GM06990 (cell line): Measurements from ENCODE around the gene GOLT1A.

Experiments used
- DNase-seq: peaks from one replicate; pipeline ENCODE4 v3.0.0-alpha.2; 2011; ENCODE audit not compliant: insufficient read length; ENCODE audit errors: extremely low read depth
- H3K27me3 ChIP-seq: replicated peaks from 2 replicates; pipeline ENCODE4 v1.6.0; 2011; ENCODE audit warnings: low read length; ENCODE audit not compliant: control insufficient read depth, insufficient read depth
- H3K36me3 ChIP-seq: 2 replicates; pipeline ENCODE4 v1.5.1; 2011; ENCODE audit warnings: low read length; ENCODE audit not compliant: control insufficient read depth, insufficient read depth
- H3K4me3 ChIP-seq: replicated peaks from 2 replicates; pipeline ENCODE4 v1.5.1; 2011; ENCODE audit warnings: low read depth, mild to moderate bottlenecking, control low read depth, low read length
- CTCF ChIP-seq: IDR thresholded peaks from 2 replicates; pipeline ENCODE4 v1.5.1; 2011; ENCODE audit warnings: low read length, control low read depth, mild to moderate bottlenecking, inconsistent platforms; ENCODE audit not compliant: insufficient read depth, poor library complexity, severe bottlenecking

GOLT1A gene

GRCh38 chr1:204174958-204175357, 38.8 kb downstream of the GOLT1A start:
- H3K36me3 ChIP-seq: no peaks in the 10 kb centered on the region
- TF ChIP-seq CTCF: no peak
- H3K4me3 ChIP-seq: no peak overlapping the region
- DNase-seq: no peak
- H3K27me3 ChIP-seq: no peaks in the 10 kb centered on the region

GRCh38 chr1:204172404-204173029, 41.3 kb downstream of the GOLT1A start:
- Histone ChIP-seq H3K27me3 (no peaks in the 10 kb centered on the region), H3K4me3 (no peak overlapping the region), H3K36me3 (no peaks in the 10 kb centered on the region)
- no peak for TF ChIP-seq CTCF
- no peak for DNase-seq

- TF ChIP-seq CTCF: no peak
- DNase-seq: no peak
- Histone ChIP-seq H3K27me3 (no peaks in the 10 kb centered on the region), H3K36me3 (no peaks in the 10 kb centered on the region), H3K4me3 (no peak overlapping the region)
Measured at GRCh38 chr1:204171751-204172178, 42.0 kb downstream of the GOLT1A start.

- H3K4me3 ChIP-seq: no peak overlapping the region
- TF ChIP-seq CTCF: no peak
- DNase-seq: no peak
- no peaks in the 10 kb centered on the region; the same call in 1 of the 2 replicates for H3K27me3 ChIP-seq
- no peaks in the 10 kb centered on the region for H3K36me3 ChIP-seq
Measured at GRCh38 chr1:204170494-204171155, 43.2 kb downstream of the GOLT1A start.

- TF ChIP-seq CTCF: no peak
- Histone ChIP-seq H3K4me3 (no peak overlapping the region), H3K36me3 (no peaks in the 10 kb centered on the region), H3K27me3 (no peaks in the 10 kb centered on the region; the same call in 1 of the 2 replicates)
- no peak for DNase-seq
Measured at GRCh38 chr1:204169858-204170257, 43.9 kb downstream of the GOLT1A start.
